HepG2 (cell line): ENCODE data around the gene SS18L1. TPM values are rescaled to one million over a fixed set of nuclear protein-coding genes. Genes with fewer than 3 reads are reported as not detected.

Experiments used
- HNF4G ChIP-seq, 2 experiments: sonication (generic) in 1 of 2; formaldehyde crosslinking in 1 of 2; IDR thresholded peaks; 2 replicates each; pipeline versions ENCODE4 v1.4.0 to v1.6.1; 2011 to 2020; ENCODE audit warnings: borderline replicate concordance in 2 of 2, low read depth in 2 of 2, mild to moderate bottlenecking in 2 of 2, low read length in 1 of 2, missing genetic modification reagents in 1 of 2, moderate library complexity in 1 of 2
- KLF13 ChIP-seq: sonication (generic); formaldehyde crosslinking; IDR thresholded peaks from 2 replicates; pipeline ENCODE4 v1.4.0; 2020; ENCODE audit warnings: mild to moderate bottlenecking, missing genetic modification reagents
- SMARCC2 ChIP-seq: fragments of 450-650 bp; IDR thresholded peaks from 2 replicates; pipeline ENCODE4 v1.6.1; 2017; ENCODE audit warnings: antibody characterized with exemption, mild to moderate bottlenecking
- ZNF207 ChIP-seq: fragments of 450-650 bp; IDR thresholded peaks from 2 replicates; pipeline ENCODE4 v1.6.1; 2016; ENCODE audit warnings: antibody characterized with exemption, borderline replicate concordance
- ZNF674 ChIP-seq: sonication (generic); formaldehyde crosslinking; IDR thresholded peaks from 2 replicates; pipeline ENCODE4 v1.5.0; 2020; ENCODE audit warnings: low read depth, mild to moderate bottlenecking, missing genetic modification reagents
- ZNF678 ChIP-seq: sonication (generic); formaldehyde crosslinking; IDR thresholded peaks from 2 replicates; pipeline ENCODE4 v1.4.0; 2020; ENCODE audit warnings: mild to moderate bottlenecking, missing genetic modification reagents
- polyA plus RNA-seq, 8 experiments: library from polyadenylated mRNA; depleted of rRNA in 3 of 8; stranded (reverse) in 7 of 8; unstranded in 1 of 8; fragments of >200 nt; fragmentation: Illumina TruSeq in 4 of 8; extraction: Trizol in 4 of 8; gene quantifications; 2 replicates each; pipeline versions ENCODE4 v1.2.1 to v1.2.3, GENCODE V29; 2011 to 2016; ENCODE audit warnings: low read depth in 4 of 8, missing spikeins in 1 of 8, mixed read lengths in 1 of 8; ENCODE audit not compliant: insufficient read depth in 1 of 8
- total RNA-seq, 5 experiments: library from RNA; depleted of rRNA; stranded (reverse); fragments of >200 nt; fragmentation: Illumina TruSeq; extraction: Trizol; gene quantifications; 2 replicates each; pipeline ENCODE4 v1.2.3, GENCODE V29; 2016; ENCODE audit warnings: low read depth in 1 of 5
- TF ChIP-seq, protein P1 (sequence below): sonication (generic); formaldehyde crosslinking; conservative IDR thresholded peaks from 2 replicates; pipeline ENCODE4 v1.8.0; 2022; ENCODE audit warnings: mild to moderate bottlenecking, moderate library complexity, missing genetic modification reagents
- TF ChIP-seq, protein P2 (sequence below): sonication (generic); formaldehyde crosslinking; IDR thresholded peaks from 2 replicates; pipeline ENCODE4 v1.4.0; 2020; ENCODE audit warnings: missing genetic modification reagents, borderline replicate concordance
- TF ChIP-seq, protein P3 (sequence below): sonication (generic); formaldehyde crosslinking; IDR thresholded peaks from 2 replicates; pipeline ENCODE4 v1.9.0; 2022; ENCODE audit warnings: low read depth, missing genetic modification reagents

SS18L1 gene
- total and polyA plus RNA-seq, 2 of the 13 experiments (the other 11 are each of a cell fraction or from before 2014, with no cell fraction given), result 17.8 to 27.6 TPM

DNA sequence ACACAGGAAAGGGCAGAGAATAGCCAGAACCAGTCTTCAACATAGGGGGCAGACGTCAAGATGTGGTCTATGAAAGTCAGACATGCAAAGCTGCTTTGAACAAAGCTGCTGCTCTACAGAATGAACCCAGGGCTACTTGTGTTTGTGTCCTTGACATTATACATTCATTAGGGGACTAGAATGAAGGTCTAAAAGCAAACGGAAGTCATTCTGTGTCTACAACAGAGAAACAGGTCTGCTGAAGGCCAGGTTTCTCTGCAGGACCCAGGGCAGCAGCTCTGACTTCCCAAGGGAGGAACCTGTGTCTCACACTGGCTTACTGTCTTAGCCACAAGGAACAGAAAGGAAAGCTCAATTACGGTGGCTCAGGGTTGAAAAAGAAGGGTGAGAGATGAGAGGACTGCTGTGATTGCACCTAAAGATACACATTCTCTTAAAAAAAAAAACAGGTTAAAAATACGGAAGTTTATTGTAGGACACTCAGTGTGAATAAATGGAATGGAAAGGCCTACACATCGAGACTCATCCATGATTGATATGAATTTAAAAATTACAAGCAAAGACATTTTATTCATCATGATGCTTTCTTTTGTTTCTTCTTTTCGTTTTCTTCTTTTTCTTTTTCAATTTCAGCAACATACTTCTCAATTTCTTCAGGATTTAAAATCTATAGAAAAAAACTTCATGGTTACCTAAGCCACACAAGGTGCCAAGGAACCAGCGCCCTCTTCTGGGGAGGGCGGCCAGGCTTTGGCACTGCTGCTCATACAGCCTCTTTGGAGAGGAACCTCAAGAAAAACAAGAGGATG lies 7.1 kb upstream of the SS18L1 start (continued):
- no peak for TF ChIP-seq SMARCC2
- no peak for TF ChIP-seq ZNF207
- TF ChIP-seq, protein P1, sequence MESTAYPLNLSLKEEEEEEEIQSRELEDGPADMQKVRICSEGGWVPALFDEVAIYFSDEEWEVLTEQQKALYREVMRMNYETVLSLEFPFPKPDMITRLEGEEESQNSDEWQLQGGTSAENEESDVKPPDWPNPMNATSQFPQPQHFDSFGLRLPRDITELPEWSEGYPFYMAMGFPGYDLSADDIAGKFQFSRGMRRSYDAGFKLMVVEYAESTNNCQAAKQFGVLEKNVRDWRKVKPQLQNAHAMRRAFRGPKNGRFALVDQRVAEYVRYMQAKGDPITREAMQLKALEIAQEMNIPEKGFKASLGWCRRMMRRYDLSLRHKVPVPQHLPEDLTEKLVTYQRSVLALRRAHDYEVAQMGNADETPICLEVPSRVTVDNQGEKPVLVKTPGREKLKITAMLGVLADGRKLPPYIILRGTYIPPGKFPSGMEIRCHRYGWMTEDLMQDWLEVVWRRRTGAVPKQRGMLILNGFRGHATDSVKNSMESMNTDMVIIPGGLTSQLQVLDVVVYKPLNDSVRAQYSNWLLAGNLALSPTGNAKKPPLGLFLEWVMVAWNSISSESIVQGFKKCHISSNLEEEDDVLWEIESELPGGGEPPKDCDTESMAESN (CRISPR knock-in tag), result no peak
- TF ChIP-seq ZNF678 (CRISPR knock-in tag), result no peak
- TF ChIP-seq, protein P2, sequence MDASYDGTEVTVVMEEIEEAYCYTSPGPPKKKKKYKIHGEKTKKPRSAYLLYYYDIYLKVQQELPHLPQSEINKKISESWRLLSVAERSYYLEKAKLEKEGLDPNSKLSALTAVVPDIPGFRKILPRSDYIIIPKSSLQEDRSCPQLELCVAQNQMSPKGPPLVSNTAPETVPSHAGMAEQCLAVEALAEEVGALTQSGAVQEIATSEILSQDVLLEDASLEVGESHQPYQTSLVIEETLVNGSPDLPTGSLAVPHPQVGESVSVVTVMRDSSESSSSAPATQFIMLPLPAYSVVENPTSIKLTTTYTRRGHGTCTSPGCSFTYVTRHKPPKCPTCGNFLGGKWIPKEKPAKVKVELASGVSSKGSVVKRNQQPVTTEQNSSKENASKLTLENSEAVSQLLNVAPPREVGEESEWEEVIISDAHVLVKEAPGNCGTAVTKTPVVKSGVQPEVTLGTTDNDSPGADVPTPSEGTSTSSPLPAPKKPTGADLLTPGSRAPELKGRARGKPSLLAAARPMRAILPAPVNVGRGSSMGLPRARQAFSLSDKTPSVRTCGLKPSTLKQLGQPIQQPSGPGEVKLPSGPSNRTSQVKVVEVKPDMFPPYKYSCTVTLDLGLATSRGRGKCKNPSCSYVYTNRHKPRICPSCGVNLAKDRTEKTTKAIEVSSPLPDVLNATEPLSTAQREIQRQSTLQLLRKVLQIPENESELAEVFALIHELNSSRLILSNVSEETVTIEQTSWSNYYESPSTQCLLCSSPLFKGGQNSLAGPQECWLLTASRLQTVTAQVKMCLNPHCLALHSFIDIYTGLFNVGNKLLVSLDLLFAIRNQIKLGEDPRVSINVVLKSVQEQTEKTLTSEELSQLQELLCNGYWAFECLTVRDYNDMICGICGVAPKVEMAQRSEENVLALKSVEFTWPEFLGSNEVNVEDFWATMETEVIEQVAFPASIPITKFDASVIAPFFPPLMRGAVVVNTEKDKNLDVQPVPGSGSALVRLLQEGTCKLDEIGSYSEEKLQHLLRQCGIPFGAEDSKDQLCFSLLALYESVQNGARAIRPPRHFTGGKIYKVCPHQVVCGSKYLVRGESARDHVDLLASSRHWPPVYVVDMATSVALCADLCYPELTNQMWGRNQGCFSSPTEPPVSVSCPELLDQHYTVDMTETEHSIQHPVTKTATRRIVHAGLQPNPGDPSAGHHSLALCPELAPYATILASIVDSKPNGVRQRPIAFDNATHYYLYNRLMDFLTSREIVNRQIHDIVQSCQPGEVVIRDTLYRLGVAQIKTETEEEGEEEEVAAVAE (CRISPR knock-in tag), result 0 out of 2 replicates have a peak, but pooled peaks have one; percentile 51
- no peak for TF ChIP-seq KLF13 (CRISPR knock-in tag)
- TF ChIP-seq ZNF674 (CRISPR knock-in tag), result no peak
- no peak for TF ChIP-seq HNF4G (IDR thresholded peaks at IDR 0.05; ENCODE audit: borderline replicate concordance, low read depth, low read length)
- TF ChIP-seq HNF4G (CRISPR knock-in tag; IDR thresholded peaks at IDR 0.05; ENCODE audit: borderline replicate concordance, low read depth), result no peak
- TF ChIP-seq, protein P3, sequence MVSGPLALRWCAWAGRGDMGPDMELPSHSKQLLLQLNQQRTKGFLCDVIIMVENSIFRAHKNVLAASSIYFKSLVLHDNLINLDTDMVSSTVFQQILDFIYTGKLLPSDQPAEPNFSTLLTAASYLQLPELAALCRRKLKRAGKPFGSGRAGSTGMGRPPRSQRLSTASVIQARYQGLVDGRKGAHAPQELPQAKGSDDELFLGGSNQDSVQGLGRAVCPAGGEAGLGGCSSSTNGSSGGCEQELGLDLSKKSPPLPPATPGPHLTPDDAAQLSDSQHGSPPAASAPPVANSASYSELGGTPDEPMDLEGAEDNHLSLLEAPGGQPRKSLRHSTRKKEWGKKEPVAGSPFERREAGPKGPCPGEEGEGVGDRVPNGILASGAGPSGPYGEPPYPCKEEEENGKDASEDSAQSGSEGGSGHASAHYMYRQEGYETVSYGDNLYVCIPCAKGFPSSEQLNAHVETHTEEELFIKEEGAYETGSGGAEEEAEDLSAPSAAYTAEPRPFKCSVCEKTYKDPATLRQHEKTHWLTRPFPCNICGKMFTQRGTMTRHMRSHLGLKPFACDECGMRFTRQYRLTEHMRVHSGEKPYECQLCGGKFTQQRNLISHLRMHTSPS, result no peak
